PFSK-1 (cell line): Measurements from ENCODE around the gene TOX3.

Experiments
- FOXP2 ChIP-seq: optimal IDR thresholded peaks from 2 replicates; pipeline ENCODE3; 2011; ENCODE audit warnings: borderline replicate concordance, control low read depth, inconsistent platforms; ENCODE audit not compliant: insufficient read depth; ENCODE audit errors: extremely low read length, extremely low read depth
- POLR2AphosphoS5 ChIP-seq: IDR thresholded peaks from 2 replicates; pipeline ENCODE4 v1.6.1; 2012; ENCODE audit warnings: low read depth, mild to moderate bottlenecking, control low read depth, low read length, moderate library complexity
- SIN3A ChIP-seq: IDR thresholded peaks from 2 replicates; pipeline ENCODE4 v1.6.1; 2012; ENCODE audit warnings: mild to moderate bottlenecking, low read length, moderate library complexity, borderline replicate concordance; ENCODE audit not compliant: insufficient read depth
- TAF1 ChIP-seq: IDR thresholded peaks from 2 replicates; pipeline ENCODE4 v1.6.1; 2012; ENCODE audit warnings: low read length, control low read depth, borderline replicate concordance; ENCODE audit not compliant: insufficient read depth
- TF ChIP-seq, protein P1 (sequence below), 2 experiments: IDR thresholded peaks; 2 replicates each; pipeline versions ENCODE4 v1.6.1 to v1.8.0; 2011 to 2012; ENCODE audit warnings: low read depth in 2 of 2, low read length in 2 of 2, control low read depth in 1 of 2, inconsistent platforms in 1 of 2, mild to moderate bottlenecking in 1 of 2, moderate library complexity in 1 of 2; ENCODE audit not compliant: insufficient read depth in 1 of 2

The TOX3 gene

DNA sequence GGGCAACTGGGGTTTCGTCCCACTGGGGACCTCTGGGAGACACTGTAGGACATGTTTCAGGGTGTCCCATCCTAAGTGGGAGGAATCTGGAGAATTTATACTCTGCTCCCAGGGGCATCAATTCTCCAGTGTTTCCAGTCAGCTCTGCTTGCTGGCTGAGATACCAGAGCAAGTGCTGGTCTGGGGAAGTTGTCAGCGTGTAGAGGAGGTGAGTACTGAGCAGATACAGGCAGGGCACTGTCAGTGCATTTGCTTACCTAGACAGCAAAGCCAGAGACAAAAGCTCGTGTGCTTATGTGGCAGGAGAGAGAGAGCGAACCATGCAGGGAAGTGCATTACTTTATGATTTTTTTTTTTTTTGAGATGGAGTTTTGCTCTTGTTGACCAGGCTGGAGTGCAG, 20.2 kb upstream of the TOX3 start:
- TF ChIP-seq, protein P1, sequence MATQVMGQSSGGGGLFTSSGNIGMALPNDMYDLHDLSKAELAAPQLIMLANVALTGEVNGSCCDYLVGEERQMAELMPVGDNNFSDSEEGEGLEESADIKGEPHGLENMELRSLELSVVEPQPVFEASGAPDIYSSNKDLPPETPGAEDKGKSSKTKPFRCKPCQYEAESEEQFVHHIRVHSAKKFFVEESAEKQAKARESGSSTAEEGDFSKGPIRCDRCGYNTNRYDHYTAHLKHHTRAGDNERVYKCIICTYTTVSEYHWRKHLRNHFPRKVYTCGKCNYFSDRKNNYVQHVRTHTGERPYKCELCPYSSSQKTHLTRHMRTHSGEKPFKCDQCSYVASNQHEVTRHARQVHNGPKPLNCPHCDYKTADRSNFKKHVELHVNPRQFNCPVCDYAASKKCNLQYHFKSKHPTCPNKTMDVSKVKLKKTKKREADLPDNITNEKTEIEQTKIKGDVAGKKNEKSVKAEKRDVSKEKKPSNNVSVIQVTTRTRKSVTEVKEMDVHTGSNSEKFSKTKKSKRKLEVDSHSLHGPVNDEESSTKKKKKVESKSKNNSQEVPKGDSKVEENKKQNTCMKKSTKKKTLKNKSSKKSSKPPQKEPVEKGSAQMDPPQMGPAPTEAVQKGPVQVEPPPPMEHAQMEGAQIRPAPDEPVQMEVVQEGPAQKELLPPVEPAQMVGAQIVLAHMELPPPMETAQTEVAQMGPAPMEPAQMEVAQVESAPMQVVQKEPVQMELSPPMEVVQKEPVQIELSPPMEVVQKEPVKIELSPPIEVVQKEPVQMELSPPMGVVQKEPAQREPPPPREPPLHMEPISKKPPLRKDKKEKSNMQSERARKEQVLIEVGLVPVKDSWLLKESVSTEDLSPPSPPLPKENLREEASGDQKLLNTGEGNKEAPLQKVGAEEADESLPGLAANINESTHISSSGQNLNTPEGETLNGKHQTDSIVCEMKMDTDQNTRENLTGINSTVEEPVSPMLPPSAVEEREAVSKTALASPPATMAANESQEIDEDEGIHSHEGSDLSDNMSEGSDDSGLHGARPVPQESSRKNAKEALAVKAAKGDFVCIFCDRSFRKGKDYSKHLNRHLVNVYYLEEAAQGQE (IDR thresholded peaks at IDR 0.05; ENCODE audit: insufficient read depth in 1 of 2, low read depth in 2 of 2, low read length in 2 of 2), result no peak
- no peak for TF ChIP-seq FOXP2

DNA sequence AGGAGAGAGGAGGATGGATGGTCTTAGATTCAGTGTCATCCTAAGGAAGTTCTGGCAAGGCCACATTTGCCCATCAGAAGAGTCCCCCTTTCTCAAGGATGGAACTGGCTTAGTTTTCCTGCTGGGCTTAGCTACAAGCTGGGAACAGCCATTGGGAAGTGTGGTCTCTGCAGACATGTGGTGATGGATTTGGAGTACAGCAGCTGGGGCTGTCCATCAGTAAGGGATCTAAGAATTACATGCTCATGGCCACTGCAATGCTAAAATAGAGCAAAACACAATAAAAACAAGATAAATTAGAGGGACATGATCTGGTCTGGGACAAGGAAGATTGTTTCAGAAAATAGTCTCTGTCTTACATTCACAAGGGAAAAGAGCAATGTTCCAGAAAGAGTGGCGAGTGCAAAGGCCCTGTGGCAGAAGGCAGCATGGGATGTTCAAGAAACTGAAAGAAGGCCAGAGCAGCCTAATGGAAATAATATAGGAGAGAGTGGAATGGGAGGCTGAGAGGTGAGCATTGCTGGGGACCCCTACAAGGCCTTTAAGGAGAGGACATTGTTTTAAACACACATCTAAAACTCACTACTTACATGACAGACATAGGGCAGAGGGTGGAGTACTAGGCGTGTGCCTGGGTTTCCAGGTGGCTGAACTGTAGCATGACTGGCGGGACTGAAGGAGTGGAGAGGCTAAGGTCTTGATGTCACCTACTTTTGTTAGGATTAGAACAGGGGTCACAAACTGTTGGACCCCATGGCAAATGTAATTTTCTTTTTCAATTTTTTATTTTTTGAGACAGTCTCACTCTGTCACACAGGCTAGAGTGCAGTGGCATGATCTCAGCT, 17.0 kb upstream of the TOX3 start:
- TF ChIP-seq SIN3A, result no peak
- TF ChIP-seq TAF1, result no peak
- TF ChIP-seq, protein P1 (IDR thresholded peaks at IDR 0.05; ENCODE audit: insufficient read depth in 1 of 2, low read depth in 2 of 2, low read length in 2 of 2), result no peak
- no peak for TF ChIP-seq FOXP2
- no peak for TF ChIP-seq POLR2AphosphoS5

DNA sequence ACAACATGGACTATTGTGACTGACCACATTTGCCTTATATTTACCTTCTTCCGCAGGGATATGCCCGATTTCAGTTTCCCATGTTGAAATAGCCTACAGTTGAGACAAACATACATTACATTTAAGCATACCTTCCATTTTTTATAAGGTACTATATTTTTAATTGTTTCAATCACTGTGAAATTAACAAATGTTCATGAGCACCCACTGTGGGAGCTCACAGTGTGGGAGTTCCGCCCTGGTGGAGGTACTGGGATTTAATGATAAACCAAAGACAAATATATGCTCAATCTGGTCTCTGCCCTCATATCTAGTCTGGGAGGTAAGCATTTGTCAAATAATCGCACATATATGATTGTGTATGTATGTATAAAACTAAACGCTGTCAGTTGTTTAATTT, 15.8 kb upstream of the TOX3 start:
- no peak for TF ChIP-seq TAF1
- TF ChIP-seq POLR2AphosphoS5, result no peak
- TF ChIP-seq, protein P1 (IDR thresholded peaks at IDR 0.05; ENCODE audit: insufficient read depth in 1 of 2, low read depth in 2 of 2, low read length in 2 of 2), result no peak
- TF ChIP-seq FOXP2, result no peak
- TF ChIP-seq SIN3A, result no peak

DNA sequence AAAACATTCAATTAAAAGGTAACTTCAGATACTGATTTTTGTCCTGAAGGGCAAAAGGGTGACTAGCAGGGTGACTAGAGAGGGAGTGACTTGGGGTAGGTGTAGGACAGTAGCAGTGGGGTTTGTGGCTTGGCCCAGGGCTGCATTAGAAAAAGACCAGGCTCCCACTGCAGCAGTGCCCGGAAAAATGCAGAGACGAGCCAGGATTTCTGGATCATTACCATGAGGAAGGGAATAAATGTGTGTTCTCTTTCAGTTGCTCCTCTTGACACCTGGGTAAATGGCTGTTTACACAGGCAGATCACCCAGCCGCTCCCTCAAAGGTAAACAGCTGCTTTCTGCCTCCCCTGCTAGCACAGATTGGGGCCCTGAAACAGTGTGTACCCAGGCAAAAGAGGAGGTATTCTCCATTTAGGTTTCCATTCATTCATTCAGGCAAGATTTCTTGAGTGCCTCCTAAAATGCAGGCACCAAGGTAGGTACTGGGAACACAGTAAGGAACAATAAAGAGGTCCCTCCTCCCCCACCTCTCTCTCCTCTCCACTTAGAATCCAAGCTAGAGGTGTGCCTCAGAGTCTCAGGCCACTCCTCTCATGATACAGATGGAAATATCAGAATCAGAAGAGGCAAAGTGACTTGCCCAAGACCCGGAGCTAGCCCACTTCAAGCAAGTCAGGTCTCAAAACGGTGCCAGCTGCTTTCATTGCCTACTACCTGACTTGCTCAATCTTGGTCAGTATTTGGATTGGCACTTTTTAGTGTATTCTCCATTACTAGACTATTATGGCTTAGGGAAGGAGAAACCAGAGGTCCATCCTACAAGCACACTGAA, 15.2 kb upstream of the TOX3 start:
- TF ChIP-seq, protein P1 (IDR thresholded peaks at IDR 0.05; ENCODE audit: insufficient read depth in 1 of 2, low read depth in 2 of 2, low read length in 2 of 2), result no peak
- TF ChIP-seq POLR2AphosphoS5, result no peak
- no peak for TF ChIP-seq SIN3A
- no peak for TF ChIP-seq TAF1
- no peak for TF ChIP-seq FOXP2
